ENCODE data around the gene HSPB8. TPM values are rescaled to one million over a fixed set of nuclear protein-coding genes. Genes with fewer than 3 reads are reported as not detected.
A peak's percentile ranks its signal among the peaks of the same experiment; 100 is the strongest.

The HSPB8 gene
- 18.2 and 22.3 TPM in 2 replicates for total RNA-seq (2014; rRNA removed; shearing (Covaris generic); ENCODE audit: low replicate concordance)

- H3K4me3 ChIP-seq: peak within 1 kb of the TSS; percentile 63
- H3K36me3 ChIP-seq: peaks cover 30% of the 10 kb centered on the region
- no peaks in the 10 kb centered on the region for H3K9me3 ChIP-seq
- DNase-seq: peak; percentile 94
- H3K27me3 ChIP-seq: no peaks in the 10 kb centered on the region
Observed at GRCh38 chr12:119178544-119179334, at the start of gene HSPB8. TSS of gene HSPB8 (plus strand) at chr12:119178931. CDS start at chr12:119179313, 382 bp downstream.

- Histone ChIP-seq H3K27me3 (no peaks in the 10 kb centered on the region), H3K9me3 (no peaks in the 10 kb centered on the region), H3K4me3 (no peak overlapping the region), H3K36me3 (no peaks in the 10 kb centered on the region)
- no peak for DNase-seq
Observed at GRCh38 chr12:119129827-119130434, 48.8 kb upstream of the HSPB8 start.

GRCh38 chr12:119130523-119130922 lies 48.2 kb upstream of the HSPB8 start:
- H3K36me3 ChIP-seq: no peaks in the 10 kb centered on the region
- H3K27me3 ChIP-seq: no peaks in the 10 kb centered on the region
- no peaks in the 10 kb centered on the region for H3K9me3 ChIP-seq
- H3K4me3 ChIP-seq: no peak overlapping the region
- DNase-seq: no peak

- Histone ChIP-seq H3K36me3 (no peaks in the 10 kb centered on the region), H3K9me3 (no peaks in the 10 kb centered on the region), H3K27me3 (no peaks in the 10 kb centered on the region), H3K4me3 (no peak overlapping the region)
- no peak for DNase-seq
Observed at GRCh38 chr12:119134284-119135072, 44.3 kb upstream of the HSPB8 start.

- Histone ChIP-seq H3K4me3 (no peak overlapping the region), H3K27me3 (no peaks in the 10 kb centered on the region), H3K9me3 (no peaks in the 10 kb centered on the region), H3K36me3 (no peaks in the 10 kb centered on the region)
- no peak for DNase-seq
Observed at GRCh38 chr12:119136811-119137410, 41.8 kb upstream of the HSPB8 start.

- DNase-seq: no peak
- Histone ChIP-seq H3K36me3 (no peaks in the 10 kb centered on the region), H3K4me3 (no peak overlapping the region), H3K27me3 (no peaks in the 10 kb centered on the region), H3K9me3 (no peaks in the 10 kb centered on the region)
Observed at GRCh38 chr12:119139448-119139847, 39.3 kb upstream of the HSPB8 start.

GRCh38 chr12:119145367-119145766 lies 33.4 kb upstream of the HSPB8 start:
- Histone ChIP-seq H3K27me3 (no peaks in the 10 kb centered on the region), H3K9me3 (no peaks in the 10 kb centered on the region), H3K36me3 (no peaks in the 10 kb centered on the region), H3K4me3 (no peak overlapping the region)
- DNase-seq: no peak

GRCh38 chr12:119147847-119148448 lies 30.8 kb upstream of the HSPB8 start:
- Histone ChIP-seq H3K4me3 (no peak overlapping the region), H3K36me3 (no peaks in the 10 kb centered on the region), H3K9me3 (no peaks in the 10 kb centered on the region), H3K27me3 (no peaks in the 10 kb centered on the region)
- no peak for DNase-seq

- no peaks in the 10 kb centered on the region for H3K27me3 ChIP-seq
- no peaks in the 10 kb centered on the region for H3K36me3 ChIP-seq
- DNase-seq: no peak
- H3K4me3 ChIP-seq: no peak overlapping the region
- H3K9me3 ChIP-seq: no peaks in the 10 kb centered on the region
Observed at GRCh38 chr12:119149270-119149669, 29.5 kb upstream of the HSPB8 start.

- H3K36me3 ChIP-seq: no peaks in the 10 kb centered on the region
- no peaks in the 10 kb centered on the region for H3K9me3 ChIP-seq
- no peak overlapping the region for H3K4me3 ChIP-seq
- H3K27me3 ChIP-seq: no peaks in the 10 kb centered on the region
- DNase-seq: no peak
Observed at GRCh38 chr12:119151445-119152026, 27.2 kb upstream of the HSPB8 start.

- Histone ChIP-seq H3K4me3 (no peak overlapping the region), H3K27me3 (no peaks in the 10 kb centered on the region), H3K36me3 (no peaks in the 10 kb centered on the region), H3K9me3 (no peaks in the 10 kb centered on the region)
- DNase-seq: no peak
Observed at GRCh38 chr12:119153477-119154434, 25.0 kb upstream of the HSPB8 start.

- no peak for DNase-seq
Observed at GRCh38 chr12:119154435-119154818, 24.3 kb upstream of the HSPB8 start.

GRCh38 chr12:119156401-119157044 lies 22.2 kb upstream of the HSPB8 start:
- H3K9me3 ChIP-seq: no peaks in the 10 kb centered on the region
- H3K4me3 ChIP-seq: no peak overlapping the region
- H3K36me3 ChIP-seq: no peaks in the 10 kb centered on the region
- DNase-seq: no peak
- H3K27me3 ChIP-seq: no peaks in the 10 kb centered on the region

More at GRCh38 chr12:119154435-119154818, 24.3 kb upstream of the HSPB8 start:
- no peaks in the 10 kb centered on the region for H3K9me3 ChIP-seq
- H3K36me3 ChIP-seq: no peaks in the 10 kb centered on the region
- H3K27me3 ChIP-seq: no peaks in the 10 kb centered on the region
- H3K4me3 ChIP-seq: no peak overlapping the region

GRCh38 chr12:119157528-119157927 lies 21.2 kb upstream of the HSPB8 start:
- Histone ChIP-seq H3K36me3 (no peaks in the 10 kb centered on the region), H3K27me3 (no peaks in the 10 kb centered on the region), H3K4me3 (no peak overlapping the region), H3K9me3 (no peaks in the 10 kb centered on the region)
- DNase-seq: no peak

GRCh38 chr12:119157978-119158377 lies 20.8 kb upstream of the HSPB8 start:
- no peaks in the 10 kb centered on the region for H3K27me3 ChIP-seq
- H3K36me3 ChIP-seq: no peaks in the 10 kb centered on the region
- no peaks in the 10 kb centered on the region for H3K9me3 ChIP-seq
- DNase-seq: no peak
- H3K4me3 ChIP-seq: no peak overlapping the region

Measured in MG63 (cell line).